Measurements from ENCODE around the gene GPRIN1.
A peak's percentile ranks its signal among the peaks of the same experiment; 100 is the strongest.

The GPRIN1 gene

GRCh38 chr5:176616511-176616910, 6.6 kb upstream of the GPRIN1 start:
- no peak for TF ChIP-seq CTCF (IDR thresholded peaks at IDR 0.05; ENCODE audit: low read length, missing control alignments)
- H3K4me3 ChIP-seq (replicated peaks; ENCODE audit: low read depth, low read length): no peak overlapping the region
- no peak for DNase-seq (ENCODE audit: low read depth)

- H3K4me3 ChIP-seq (replicated peaks; ENCODE audit: low read depth, low read length): no peak overlapping the region
- DNase-seq (ENCODE audit: low read depth): peak; percentile 72
- TF ChIP-seq CTCF (IDR thresholded peaks at IDR 0.05; ENCODE audit: low read length, missing control alignments): no peak
Measured at GRCh38 chr5:176614805-176615478, 5.0 kb upstream of the GPRIN1 start.

DNA sequence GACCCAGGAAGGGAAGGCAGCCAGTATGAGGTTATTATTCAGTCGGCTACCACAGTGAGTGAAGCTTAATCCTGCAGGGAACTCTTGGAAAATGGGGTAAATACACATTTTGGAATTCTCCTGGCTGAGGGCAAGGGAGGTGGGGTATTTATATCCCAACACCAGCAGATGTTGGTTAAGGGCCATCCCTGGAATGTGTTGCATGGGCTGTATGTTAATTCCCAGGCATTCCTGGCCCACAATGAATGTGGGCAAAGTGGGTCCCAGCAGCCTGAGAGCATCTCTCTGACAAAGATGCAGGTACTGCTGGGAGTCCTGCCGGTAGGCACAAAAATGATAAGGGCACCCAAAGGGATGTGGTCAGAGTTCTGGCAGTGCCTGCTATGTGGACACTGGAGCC, 2.9 kb upstream of the GPRIN1 start:
- no peak for TF ChIP-seq CTCF (IDR thresholded peaks at IDR 0.05; ENCODE audit: low read length, missing control alignments)
- no peak for DNase-seq (ENCODE audit: low read depth)
- H3K4me3 ChIP-seq (replicated peaks; ENCODE audit: low read depth, low read length): no peak overlapping the region

DNA sequence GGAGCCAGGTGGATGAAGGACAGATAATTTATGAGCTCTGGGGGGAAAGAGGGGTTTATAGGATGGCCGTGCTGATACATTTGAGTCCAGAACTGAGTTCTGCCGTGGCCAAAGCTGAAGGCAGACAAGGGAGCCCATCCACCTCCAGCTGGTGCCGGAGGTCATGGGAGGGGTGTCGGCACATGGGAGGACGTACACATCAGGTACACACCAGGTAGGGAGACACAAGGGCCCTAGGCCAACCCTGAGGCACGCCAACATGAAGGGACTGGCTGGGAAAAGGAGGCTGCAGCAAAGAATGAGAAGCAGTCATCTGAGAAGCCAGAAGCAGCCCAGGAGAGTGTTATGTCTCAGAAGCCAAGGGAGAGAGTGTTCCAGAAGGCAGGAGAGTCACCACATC, 2.1 kb upstream of the GPRIN1 start:
- no peak for TF ChIP-seq CTCF (IDR thresholded peaks at IDR 0.05; ENCODE audit: low read length, missing control alignments)
- H3K4me3 ChIP-seq (replicated peaks; ENCODE audit: low read depth, low read length): no peak overlapping the region
- DNase-seq (ENCODE audit: low read depth): no peak

DNA sequence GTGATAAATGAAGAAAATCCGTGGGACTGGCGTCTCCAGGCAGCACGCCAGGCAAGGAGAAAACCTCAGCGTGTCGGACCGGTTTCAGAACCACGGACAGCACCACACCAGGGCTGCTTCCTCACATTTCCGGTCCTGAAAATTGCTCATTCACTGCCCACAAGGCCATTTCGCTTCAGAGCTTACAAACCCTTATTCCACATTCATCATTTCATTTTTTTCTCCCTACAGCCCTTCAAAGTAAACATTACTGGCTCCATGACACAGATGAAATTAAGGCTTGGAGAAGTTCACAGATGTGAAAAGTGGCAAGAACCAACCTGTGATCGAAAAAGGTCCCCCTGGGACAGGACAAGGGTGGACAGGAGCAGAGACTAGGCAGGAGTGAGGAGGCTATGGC, 1.5 kb upstream of the GPRIN1 start:
- no peak overlapping the region for H3K4me3 ChIP-seq (replicated peaks; ENCODE audit: low read depth, low read length)
- no peak for TF ChIP-seq CTCF (IDR thresholded peaks at IDR 0.05; ENCODE audit: low read length, missing control alignments)
- DNase-seq (ENCODE audit: low read depth): peak; percentile 93

DNA sequence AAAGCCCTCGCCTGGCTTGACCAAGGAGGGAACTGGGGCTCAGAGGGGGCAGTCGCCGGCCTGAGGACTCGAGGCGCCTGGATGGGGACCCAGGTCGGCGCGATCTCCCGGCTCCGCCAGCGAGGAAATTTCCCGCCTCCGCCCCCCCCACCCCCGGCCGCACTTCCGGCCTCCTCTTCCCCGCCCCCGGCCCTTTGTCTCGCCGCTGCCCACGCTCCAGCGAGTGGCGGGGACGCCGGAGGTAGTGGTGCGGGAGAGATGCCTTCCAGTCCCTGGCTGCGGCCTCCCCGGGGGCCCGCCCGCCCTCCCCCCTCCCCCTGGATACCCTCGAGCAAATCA, 448 bp upstream of the GPRIN1 start:
- DNase-seq (ENCODE audit: low read depth): no peak
- H3K4me3 ChIP-seq (replicated peaks; ENCODE audit: low read depth, low read length): peak overlapping the region; percentile 64
- TF ChIP-seq CTCF (IDR thresholded peaks at IDR 0.05; ENCODE audit: low read length, missing control alignments): no peak

Data from fibroblast of pulmonary artery (primary cell).